Neural progenitor cell (in vitro differentiated cells): ENCODE measurements around the gene SETD3.

Experiments used
- EZH2 ChIP-seq: fragments of 200-600 bp; sonication (generic); IDR thresholded peaks from 2 replicates; pipeline ENCODE4 v1.6.1; 2017; ENCODE audit warnings: antibody characterized with exemption, mild to moderate bottlenecking, moderate library complexity
- EZH2phosphoT487 ChIP-seq: fragments of 200-600 bp; sonication (generic); IDR thresholded peaks from 2 replicates; pipeline ENCODE4 v1.6.1; 2017; ENCODE audit warnings: antibody characterized with exemption
- TF ChIP-seq, protein P1 (sequence below): fragments of 200-600 bp; sonication (generic); IDR thresholded peaks from 2 replicates; pipeline ENCODE4 v1.5.1; 2017; ENCODE audit warnings: antibody characterized with exemption, mild to moderate bottlenecking

DNA sequence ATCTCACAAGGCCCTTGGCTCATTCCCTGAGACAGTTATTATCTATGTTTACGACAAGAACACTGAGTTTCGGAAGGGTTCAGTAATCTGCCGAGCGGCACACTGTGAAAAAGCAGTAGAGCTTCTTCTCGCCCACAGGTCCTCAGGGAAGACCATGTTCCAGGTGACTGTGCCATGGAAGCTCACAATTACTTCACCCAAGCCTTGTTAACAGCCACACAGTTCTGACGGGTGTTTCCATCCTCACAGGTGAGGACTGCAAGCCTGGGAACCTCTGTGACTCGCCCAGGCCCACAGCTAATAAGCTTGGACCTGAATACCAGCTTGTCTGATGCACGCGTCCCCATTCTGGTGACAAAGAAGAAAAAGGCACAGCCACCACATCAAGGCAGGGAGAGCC is 15.4 kb downstream of the SETD3 start:
- TF ChIP-seq EZH2phosphoT487 (no peak), EZH2 (no peak)
- TF ChIP-seq, protein P1, sequence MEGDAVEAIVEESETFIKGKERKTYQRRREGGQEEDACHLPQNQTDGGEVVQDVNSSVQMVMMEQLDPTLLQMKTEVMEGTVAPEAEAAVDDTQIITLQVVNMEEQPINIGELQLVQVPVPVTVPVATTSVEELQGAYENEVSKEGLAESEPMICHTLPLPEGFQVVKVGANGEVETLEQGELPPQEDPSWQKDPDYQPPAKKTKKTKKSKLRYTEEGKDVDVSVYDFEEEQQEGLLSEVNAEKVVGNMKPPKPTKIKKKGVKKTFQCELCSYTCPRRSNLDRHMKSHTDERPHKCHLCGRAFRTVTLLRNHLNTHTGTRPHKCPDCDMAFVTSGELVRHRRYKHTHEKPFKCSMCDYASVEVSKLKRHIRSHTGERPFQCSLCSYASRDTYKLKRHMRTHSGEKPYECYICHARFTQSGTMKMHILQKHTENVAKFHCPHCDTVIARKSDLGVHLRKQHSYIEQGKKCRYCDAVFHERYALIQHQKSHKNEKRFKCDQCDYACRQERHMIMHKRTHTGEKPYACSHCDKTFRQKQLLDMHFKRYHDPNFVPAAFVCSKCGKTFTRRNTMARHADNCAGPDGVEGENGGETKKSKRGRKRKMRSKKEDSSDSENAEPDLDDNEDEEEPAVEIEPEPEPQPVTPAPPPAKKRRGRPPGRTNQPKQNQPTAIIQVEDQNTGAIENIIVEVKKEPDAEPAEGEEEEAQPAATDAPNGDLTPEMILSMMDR: no peak
